Keratinocyte (primary cell): Measurements from ENCODE around the gene AK8. TPM values are rescaled to one million over a fixed set of nuclear protein-coding genes. Genes with fewer than 3 reads are reported as not detected.

Experiments
- DNase-seq: peaks from one replicate; pipeline ENCODE4 v3.0.0-alpha.2; 2011; ENCODE audit warnings: low read depth, missing footprints, low spot score
- FAIRE-seq: peaks from 2 replicates; lab custom pipeline; 2011; peaks lifted over from hg19 to GRCh38; lab: Jason Lieb, UNC
- H2AFZ ChIP-seq: 2 replicates; pipeline ENCODE4 v1.6.0; 2012; ENCODE audit warnings: low read length, control low read depth, inconsistent platforms; ENCODE audit not compliant: control insufficient read depth
- H3K27ac ChIP-seq: 2 replicates; pipeline ENCODE4 v1.5.1; 2011; ENCODE audit warnings: low read length; ENCODE audit not compliant: control insufficient read depth, insufficient read depth
- H3K27me3 ChIP-seq: 3 replicates; pipeline ENCODE4 v1.6.0; 2011; ENCODE audit warnings: low read length; ENCODE audit not compliant: control insufficient read depth, insufficient read depth; ENCODE audit errors: extremely low read depth
- H3K36me3 ChIP-seq, 2 experiments: 2 replicates in 1 of 2; 3 replicates in 1 of 2; pipeline ENCODE4 v1.5.1; 2011; ENCODE audit warnings: low read length in 2 of 2, mild to moderate bottlenecking in 1 of 2; ENCODE audit not compliant: control insufficient read depth in 2 of 2, insufficient read depth in 2 of 2; ENCODE audit errors: extremely low read depth in 1 of 2
- H3K4me1 ChIP-seq: 3 replicates; pipeline ENCODE4 v1.5.1; 2011; ENCODE audit warnings: low read length; ENCODE audit not compliant: control insufficient read depth, insufficient read depth; ENCODE audit errors: extremely low read depth
- H3K4me2 ChIP-seq: 3 replicates; pipeline ENCODE4 v1.6.0; 2011; ENCODE audit warnings: low read depth, low read length; ENCODE audit not compliant: control insufficient read depth, insufficient read depth; ENCODE audit errors: extremely low read depth
- H3K4me3 ChIP-seq, 3 experiments: fragments of 200-600 bp in 1 of 3; sonication (generic) in 1 of 3; 2 replicates in 2 of 3; 3 replicates in 1 of 3; pipeline ENCODE4 v1.5.1; 2011 to 2016; ENCODE audit warnings: low read length in 3 of 3, mild to moderate bottlenecking in 3 of 3, control low read depth in 2 of 3, inconsistent platforms in 1 of 3, low read depth in 1 of 3, mixed read lengths in 1 of 3, mixed run types in 1 of 3, moderate library complexity in 1 of 3; ENCODE audit not compliant: control insufficient read depth in 2 of 3, insufficient read depth in 2 of 3; ENCODE audit errors: extremely low read depth in 1 of 3
- H3K79me2 ChIP-seq: 2 replicates; pipeline ENCODE4 v1.6.0; 2012; ENCODE audit warnings: low read length; ENCODE audit not compliant: control insufficient read depth, insufficient read depth
- H3K9ac ChIP-seq: 3 replicates; pipeline ENCODE4 v1.6.0; 2011; ENCODE audit warnings: low read length; ENCODE audit not compliant: control insufficient read depth, insufficient read depth; ENCODE audit errors: extremely low read depth
- H3K9me1 ChIP-seq: 3 replicates; pipeline ENCODE4 v1.6.0; 2011; ENCODE audit warnings: low read length; ENCODE audit not compliant: control insufficient read depth, insufficient read depth; ENCODE audit errors: extremely low read depth
- H3K9me3 ChIP-seq: 2 replicates; pipeline ENCODE4 v1.5.1; 2012; ENCODE audit warnings: low read depth, low read length; ENCODE audit not compliant: control insufficient read depth
- H4K20me1 ChIP-seq: 3 replicates; pipeline ENCODE4 v1.6.0; 2011; ENCODE audit warnings: low read length; ENCODE audit not compliant: control insufficient read depth, insufficient read depth; ENCODE audit errors: extremely low read depth
- EZH2 ChIP-seq: IDR thresholded peaks from one replicate; pipeline ENCODE4 v1.6.1; 2012; ENCODE audit warnings: inconsistent platforms, mild to moderate bottlenecking, low read length, moderate library complexity
- dilution Hi-C: fragments of 300-500 bp; cut with MboI; formaldehyde crosslinking; loops from one replicate; pipeline ENCODE4 v1.7.0; 2020; ENCODE audit warnings: low sequenced_read_pairs; ENCODE audit not compliant: extremely low pct_ligation_motif_present
- polyA plus RNA-seq, 5 experiments: library from polyadenylated mRNA; depleted of rRNA in 3 of 5; stranded (reverse) in 3 of 5; stranded (forward) in 1 of 5; unstranded in 1 of 5; fragments of >200 nt; gene quantifications; 1 replicate in 1 of 5; 2 replicates in 3 of 5; 3 replicates in 1 of 5; pipeline versions ENCODE4 v1.2.1 to v1.2.3, GENCODE V29; 2011 to 2012; ENCODE audit warnings: missing spikeins in 2 of 5, low read depth in 1 of 5, low replicate concordance in 1 of 5
- TF ChIP-seq, protein P1 (sequence below), 3 experiments: IDR thresholded peaks in 1 of 3; conservative IDR thresholded peaks in 1 of 3; optimal IDR thresholded peaks in 1 of 3; 2 replicates in 2 of 3; 3 replicates in 1 of 3; pipeline versions ENCODE3 to v1.5.1; 2011; ENCODE audit warnings: low read length in 3 of 3, mild to moderate bottlenecking in 3 of 3, moderate library complexity in 2 of 3, control low read depth in 1 of 3, inconsistent platforms in 1 of 3; ENCODE audit not compliant: insufficient read depth in 2 of 3; ENCODE audit errors: extremely low read depth in 1 of 3

Gene AK8
- polyA plus RNA-seq, 1 donor (not counting 4 experiments of a cell fraction or from before 2014, with no cell fraction given), result 0.24 TPM

DNA sequence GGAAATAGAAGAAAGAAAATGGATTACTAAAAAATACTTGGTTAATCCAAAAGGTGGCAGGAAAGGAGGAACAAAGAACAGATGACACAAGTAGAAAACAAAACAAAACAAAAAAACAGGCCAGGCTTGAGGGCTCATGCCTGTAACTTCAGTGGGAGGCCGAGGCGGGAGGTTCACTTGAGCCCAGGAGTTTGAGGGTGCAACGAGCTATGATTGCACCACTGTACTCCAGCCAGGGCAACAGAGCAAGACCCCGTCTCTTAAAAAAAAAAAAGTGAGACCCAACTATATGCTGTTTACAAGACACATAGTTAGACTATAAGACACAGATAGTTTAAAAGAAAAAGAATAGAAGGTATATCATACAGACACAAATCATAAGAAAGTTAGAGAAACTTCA is 59.5 kb downstream of the AK8 start:
- H3K4me1 ChIP-seq, result no peaks in the 10 kb centered on the region
- H2AFZ ChIP-seq, result no peak overlapping the region
- no peaks in the 10 kb centered on the region for H3K79me2 ChIP-seq
- DNase-seq (no peak), FAIRE-seq (no peak)
- no peaks in the 10 kb centered on the region for H3K27me3 ChIP-seq
- H3K36me3 ChIP-seq, result no peaks in the 10 kb centered on the region
- H3K9me3 ChIP-seq, result no peaks in the 10 kb centered on the region
- H3K9me1 ChIP-seq, result no peaks in the 10 kb centered on the region
- H3K4me3 ChIP-seq, result no peak overlapping the region
- TF ChIP-seq EZH2, result no peak
- TF ChIP-seq, protein P1, sequence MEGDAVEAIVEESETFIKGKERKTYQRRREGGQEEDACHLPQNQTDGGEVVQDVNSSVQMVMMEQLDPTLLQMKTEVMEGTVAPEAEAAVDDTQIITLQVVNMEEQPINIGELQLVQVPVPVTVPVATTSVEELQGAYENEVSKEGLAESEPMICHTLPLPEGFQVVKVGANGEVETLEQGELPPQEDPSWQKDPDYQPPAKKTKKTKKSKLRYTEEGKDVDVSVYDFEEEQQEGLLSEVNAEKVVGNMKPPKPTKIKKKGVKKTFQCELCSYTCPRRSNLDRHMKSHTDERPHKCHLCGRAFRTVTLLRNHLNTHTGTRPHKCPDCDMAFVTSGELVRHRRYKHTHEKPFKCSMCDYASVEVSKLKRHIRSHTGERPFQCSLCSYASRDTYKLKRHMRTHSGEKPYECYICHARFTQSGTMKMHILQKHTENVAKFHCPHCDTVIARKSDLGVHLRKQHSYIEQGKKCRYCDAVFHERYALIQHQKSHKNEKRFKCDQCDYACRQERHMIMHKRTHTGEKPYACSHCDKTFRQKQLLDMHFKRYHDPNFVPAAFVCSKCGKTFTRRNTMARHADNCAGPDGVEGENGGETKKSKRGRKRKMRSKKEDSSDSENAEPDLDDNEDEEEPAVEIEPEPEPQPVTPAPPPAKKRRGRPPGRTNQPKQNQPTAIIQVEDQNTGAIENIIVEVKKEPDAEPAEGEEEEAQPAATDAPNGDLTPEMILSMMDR (optimal IDR thresholded peaks at IDR 0.05 in 1 of 3, IDR thresholded peaks at IDR 0.05 in 1 of 3, conservative IDR thresholded peaks at IDR 0.05 in 1 of 3; ENCODE audit: extremely low read depth in 1 of 3, insufficient read depth in 2 of 3, low read length in 3 of 3), result no peak
- no peak overlapping the region for H3K9ac ChIP-seq
- no peak overlapping the region for H3K27ac ChIP-seq
- no peak overlapping the region for H3K4me2 ChIP-seq
- no peaks in the 10 kb centered on the region for H4K20me1 ChIP-seq
- dilution Hi-C loops, result no loop called here

DNA sequence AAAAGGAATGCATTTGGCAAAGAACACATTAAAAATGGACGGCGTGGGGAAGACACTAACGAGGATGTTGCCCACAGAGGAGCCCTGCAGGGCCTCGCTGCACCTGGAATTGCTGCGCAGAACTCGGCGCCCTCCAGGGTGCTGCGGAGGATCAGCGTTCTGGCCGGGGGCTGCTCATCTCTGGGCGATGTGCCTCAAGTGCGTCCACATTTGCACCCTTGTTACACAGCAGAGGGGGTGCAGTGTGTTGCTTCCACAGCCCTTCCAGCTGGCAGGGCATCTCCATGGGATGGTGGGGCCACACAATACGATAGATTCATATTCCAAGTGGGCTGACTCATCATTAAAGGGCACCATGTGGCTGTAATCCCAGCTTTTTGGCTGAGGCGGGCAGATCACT is 63.1 kb downstream of the AK8 start:
- Histone ChIP-seq H2AFZ (no peak overlapping the region), H3K27ac (no peak overlapping the region), H3K27me3 (no peaks in the 10 kb centered on the region), H3K79me2 (no peaks in the 10 kb centered on the region), H3K9me3 (no peaks in the 10 kb centered on the region), H3K9me1 (no peaks in the 10 kb centered on the region), H3K4me1 (no peaks in the 10 kb centered on the region), H3K4me2 (no peak overlapping the region), H3K4me3 (no peak overlapping the region), H3K9ac (no peak overlapping the region), H4K20me1 (no peaks in the 10 kb centered on the region), H3K36me3 (no peaks in the 10 kb centered on the region)
- dilution Hi-C loops, result no loop called here
- TF ChIP-seq EZH2, result no peak
- DNase-seq, result no peak
- no peak for FAIRE-seq

DNA sequence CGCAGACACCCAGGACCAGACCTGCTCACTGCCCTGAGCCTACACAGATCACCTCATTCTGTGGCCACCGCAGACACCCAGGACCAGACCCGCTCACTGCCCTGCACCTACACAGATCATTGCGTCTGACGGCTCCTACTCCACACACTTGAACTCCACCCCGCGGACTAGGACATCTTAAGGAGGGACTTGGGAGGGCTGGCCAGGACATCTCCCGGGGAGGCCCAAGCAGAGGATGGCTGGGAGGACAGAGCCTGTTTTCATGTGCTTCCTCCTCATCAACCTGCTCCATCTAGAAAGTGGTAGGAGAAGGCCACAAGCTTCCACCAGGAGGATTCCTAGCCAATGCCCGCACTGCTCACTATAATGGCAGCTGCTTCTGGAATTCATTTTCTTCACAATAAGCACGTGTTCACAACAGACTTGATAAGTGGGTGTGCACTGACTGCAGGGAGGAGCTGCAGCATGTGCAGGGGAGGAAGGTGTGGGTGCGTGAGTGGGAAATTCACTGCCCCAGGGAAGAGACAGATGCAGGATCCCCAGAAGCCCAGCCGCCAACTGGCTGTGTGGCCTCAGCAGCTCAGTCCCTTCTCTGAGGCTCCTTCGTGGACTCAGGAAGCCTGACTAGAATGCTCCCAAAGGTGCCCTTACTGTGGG is 64.8 kb downstream of the AK8 start:
- FAIRE-seq (no peak), DNase-seq (no peak)
- Histone ChIP-seq H4K20me1 (no peaks in the 10 kb centered on the region), H3K4me1 (no peaks in the 10 kb centered on the region), H3K4me2 (no peak overlapping the region), H3K9me1 (no peaks in the 10 kb centered on the region), H3K36me3 (no peaks in the 10 kb centered on the region), H3K27ac (no peak overlapping the region), H3K9me3 (no peaks in the 10 kb centered on the region), H3K79me2 (no peaks in the 10 kb centered on the region), H3K9ac (no peak overlapping the region), H2AFZ (no peak overlapping the region), H3K4me3 (no peak overlapping the region), H3K27me3 (peaks cover 11% of the 10 kb centered on the region)
- dilution Hi-C loops, result no loop called here
- TF ChIP-seq, protein P1 (optimal IDR thresholded peaks at IDR 0.05 in 1 of 3, IDR thresholded peaks at IDR 0.05 in 1 of 3, conservative IDR thresholded peaks at IDR 0.05 in 1 of 3; ENCODE audit: extremely low read depth in 1 of 3, insufficient read depth in 2 of 3, low read length in 3 of 3), result no peak
- no peak for TF ChIP-seq EZH2
